K562 (cell line): ENCODE results near the gene ITGB5. TPM values are rescaled to one million over a fixed set of nuclear protein-coding genes. Genes with fewer than 3 reads are reported as not detected.

Experiments
- ATAC-seq: fragments of 200-7000 bp; cut with Tn5 transposase; 3 replicates; pipeline ENCODE4 v1.9.1; 2020; ENCODE audit warnings: moderate library complexity
- BruUV-seq: library from RNA; stranded (reverse); fragments of 400-500 nt; replicated peaks from 2 replicates; lab custom pipeline; 2021; lab: Mats Ljungman, UMichigan
- CTCF ChIA-PET: fragments of 300-600 bp; formaldehyde crosslinking; extraction: SDS; loops from one replicate; lab custom pipeline; 2021; ENCODE audit warnings: low intra/inter-chr PET ratio; lab: Yijun Ruan, JAX
- POLR2A ChIA-PET: fragments of 300-600, 350-650 bp; sonication (Branson Sonifier 250); formaldehyde crosslinking; extraction: SDS; loops from one replicate; lab custom pipeline; 2021; ENCODE audit warnings: antibody characterized with exemption, inconsistent platforms; lab: Yijun Ruan, JAX
- DNase-seq, 4 experiments: peaks; one replicate each; pipeline versions ENCODE4 v3.0.0 to v3.0.0-alpha.2; 2011 to 2018; ENCODE audit warnings: low spot score in 3 of 4, mixed read lengths in 3 of 4; ENCODE audit errors: extremely low read depth in 1 of 4
- FAIRE-seq: peaks from 2 replicates; lab custom pipeline; 2011; peaks lifted over from hg19 to GRCh38; lab: Jason Lieb, UNC
- H2AFZ ChIP-seq: 2 replicates; pipeline ENCODE4 v1.6.0; 2011; ENCODE audit warnings: low read depth, low read length, control low read depth, inconsistent platforms
- H3K27ac ChIP-seq: fragments of 200-600 bp; 3 replicates; pipeline ENCODE4 v1.8.0; 2011; ENCODE audit warnings: low read depth, mild to moderate bottlenecking, control low read depth, inconsistent platforms, low read length, moderate library complexity, mixed read lengths; ENCODE audit errors: extremely low read depth
- H3K27me3 ChIP-seq, 2 experiments: fragments of 300-600 bp in 1 of 2; 2 replicates in 1 of 2; 3 replicates in 1 of 2; pipeline versions ENCODE4 v1.6.0 to v1.8.0; 2011; ENCODE audit warnings: inconsistent platforms in 2 of 2, low read length in 2 of 2, mild to moderate bottlenecking in 1 of 2, mixed read lengths in 1 of 2, moderate library complexity in 1 of 2; ENCODE audit not compliant: control insufficient read depth in 2 of 2, insufficient read depth in 2 of 2
- H3K36me3 ChIP-seq: fragments of 300-600 bp; 3 replicates; pipeline ENCODE4 v1.8.0; 2011; ENCODE audit warnings: mild to moderate bottlenecking, low read length, inconsistent platforms; ENCODE audit not compliant: control insufficient read depth, insufficient read depth
- H3K4me1 ChIP-seq, 2 experiments: fragments of 200-600 bp in 1 of 2; replicated peaks in 1 of 2; 2 replicates in 1 of 2; 3 replicates in 1 of 2; pipeline versions ENCODE4 v1.5.1 to v1.8.0; 2011; ENCODE audit warnings: inconsistent platforms in 2 of 2, low read length in 2 of 2, mild to moderate bottlenecking in 1 of 2, mixed read lengths in 1 of 2, moderate library complexity in 1 of 2; ENCODE audit not compliant: control insufficient read depth in 2 of 2, insufficient read depth in 2 of 2
- H3K4me2 ChIP-seq: 2 replicates; pipeline ENCODE4 v1.6.1; 2011; ENCODE audit warnings: low read length, control low read depth, inconsistent platforms, mixed read lengths; ENCODE audit not compliant: insufficient read depth
- H3K4me3 ChIP-seq: fragments of 200-600 bp; sonication (generic), shearing (Covaris generic); 2 replicates; pipeline ENCODE4 v1.5.1; 2016; ENCODE audit warnings: control low read depth, inconsistent platforms
- H3K79me2 ChIP-seq: fragments of 200-600 bp; 3 replicates; pipeline ENCODE4 v1.8.0; 2011; ENCODE audit warnings: low read length, inconsistent platforms; ENCODE audit not compliant: control insufficient read depth, insufficient read depth
- H3K9ac ChIP-seq, 2 experiments: 2 replicates each; pipeline versions ENCODE4 v1.6.0 to v1.6.1; 2011; ENCODE audit warnings: low read depth in 2 of 2, low read length in 2 of 2, control low read depth in 1 of 2, inconsistent platforms in 1 of 2, mild to moderate bottlenecking in 1 of 2, mixed read lengths in 1 of 2; ENCODE audit not compliant: insufficient read depth in 1 of 2
- H3K9me1 ChIP-seq: one replicate; pipeline ENCODE4 v1.6.0; 2011; ENCODE audit warnings: inconsistent platforms, mild to moderate bottlenecking, low read length, moderate library complexity; ENCODE audit not compliant: control insufficient read depth, insufficient read depth
- H3K9me3 ChIP-seq: replicated peaks from 2 replicates; pipeline ENCODE4 v1.5.1; 2011; ENCODE audit warnings: low read depth, low read length, inconsistent platforms; ENCODE audit not compliant: control insufficient read depth, insufficient read depth
- H4K20me1 ChIP-seq: replicated peaks from 2 replicates; pipeline ENCODE4 v1.6.1; 2011; ENCODE audit warnings: low read length, inconsistent platforms, mixed read lengths; ENCODE audit not compliant: control insufficient read depth, insufficient read depth
- ILF3 ChIP-seq: fragments of 450-650 bp; IDR thresholded peaks from 2 replicates; pipeline ENCODE4 v1.6.1; 2018; ENCODE audit warnings: antibody characterized with exemption, mild to moderate bottlenecking, moderate library complexity, borderline replicate concordance
- NFXL1 ChIP-seq: fragments of 450-650 bp; formaldehyde crosslinking; IDR thresholded peaks from 2 replicates; pipeline ENCODE4 v1.4.0; 2021; ENCODE audit warnings: mild to moderate bottlenecking
- NUFIP1 ChIP-seq: fragments of 450-650 bp; IDR thresholded peaks from 2 replicates; pipeline ENCODE4 v1.6.1; 2018; ENCODE audit not compliant: partially characterized antibody
- WGBS: fragments of 100-300 bp; shearing (Covaris generic); methylation state at CpG from one replicate; pipeline ENCODE4 v1.1.6; 2016; ENCODE audit warnings: low coverage, mixed read lengths; ENCODE audit not compliant: insufficient coverage; ENCODE audit errors: missing lambda C conversion rate; 5-methylcytosine and 5-hydroxymethylcytosine counted together
- in situ Hi-C: fragments of 300-500 bp; cut with MboI; formaldehyde crosslinking; loops from 4 replicates; pipeline ENCODE4 v1.15.0; 2018; ENCODE audit warnings: inconsistent platforms, mixed read lengths
- intact Hi-C: fragments of 100-400 bp; cut with micrococcal nuclease; formaldehyde crosslinking; loops from 2 replicates; pipeline ENCODE4 v1.14.2; 2022
- polyA plus RNA-seq, 8 experiments: library from polyadenylated mRNA; depleted of rRNA in 4 of 8; stranded (reverse) in 5 of 8; unstranded in 3 of 8; fragments of >200 nt; fragmentation: Nextera tagmentation in 2 of 8; fragmentation: Illumina TruSeq in 1 of 8; extraction: Ambion mirVana in 2 of 8; extraction: Trizol in 1 of 8; gene quantifications; 2 replicates each; pipeline versions ENCODE4 v1.2.1 to v1.2.3, GENCODE V29; 2011 to 2014; ENCODE audit warnings: inconsistent platforms in 1 of 8, missing spikeins in 1 of 8
- total RNA-seq, 7 experiments: library from RNA; depleted of rRNA in 6 of 7; stranded (reverse); fragments of >200 nt in 6 of 7; fragmentation: Illumina TruSeq in 2 of 7; extraction: Trizol in 2 of 7; gene quantifications; 2 replicates each; pipeline versions ENCODE4 v1.2.1 to v1.2.3, GENCODE V29; 2011 to 2021; ENCODE audit warnings: low replicate concordance in 1 of 7
- TF ChIP-seq, protein P1 (sequence below): IDR thresholded peaks from 3 replicates; pipeline ENCODE4 v1.6.1; 2011; ENCODE audit warnings: borderline replicate concordance, mild to moderate bottlenecking; ENCODE audit not compliant: insufficient read length, insufficient read depth
- TF ChIP-seq, protein P2 (sequence below): fragments of 450-650 bp; formaldehyde crosslinking; conservative IDR thresholded peaks from 2 replicates; pipeline ENCODE4 v1.4.0; 2022; ENCODE audit warnings: mild to moderate bottlenecking, missing genetic modification characterization

Gene ITGB5
- total and polyA plus RNA-seq, 9 of the 15 experiments (the other 6 are each of a cell fraction or from before 2014, with no cell fraction given) = 1.7 to 46.8 (median 9.9) TPM

DNA sequence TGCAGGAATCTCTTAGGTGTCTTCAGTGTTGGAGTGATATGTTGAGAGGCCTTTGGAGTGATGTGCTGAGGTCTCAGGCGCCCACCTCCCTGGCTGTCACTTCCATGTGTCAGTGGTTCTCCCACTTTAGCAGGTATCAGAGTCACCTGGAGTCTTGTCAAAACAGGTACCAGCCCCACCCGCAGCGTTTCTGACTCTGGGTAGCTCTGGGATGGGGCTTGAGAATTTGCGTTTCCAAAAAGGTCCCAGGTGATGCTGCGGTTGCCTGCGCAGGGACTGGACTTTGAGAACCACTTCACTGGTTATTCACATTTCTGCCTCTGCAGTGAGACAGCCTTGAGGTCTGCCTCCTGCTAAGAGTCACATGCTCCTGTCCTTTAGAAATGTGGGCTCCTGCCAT is 141.4 kb downstream of the ITGB5 start (continued):
- TF ChIP-seq, protein P1, sequence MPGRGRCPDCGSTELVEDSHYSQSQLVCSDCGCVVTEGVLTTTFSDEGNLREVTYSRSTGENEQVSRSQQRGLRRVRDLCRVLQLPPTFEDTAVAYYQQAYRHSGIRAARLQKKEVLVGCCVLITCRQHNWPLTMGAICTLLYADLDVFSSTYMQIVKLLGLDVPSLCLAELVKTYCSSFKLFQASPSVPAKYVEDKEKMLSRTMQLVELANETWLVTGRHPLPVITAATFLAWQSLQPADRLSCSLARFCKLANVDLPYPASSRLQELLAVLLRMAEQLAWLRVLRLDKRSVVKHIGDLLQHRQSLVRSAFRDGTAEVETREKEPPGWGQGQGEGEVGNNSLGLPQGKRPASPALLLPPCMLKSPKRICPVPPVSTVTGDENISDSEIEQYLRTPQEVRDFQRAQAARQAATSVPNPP = no peak

DNA sequence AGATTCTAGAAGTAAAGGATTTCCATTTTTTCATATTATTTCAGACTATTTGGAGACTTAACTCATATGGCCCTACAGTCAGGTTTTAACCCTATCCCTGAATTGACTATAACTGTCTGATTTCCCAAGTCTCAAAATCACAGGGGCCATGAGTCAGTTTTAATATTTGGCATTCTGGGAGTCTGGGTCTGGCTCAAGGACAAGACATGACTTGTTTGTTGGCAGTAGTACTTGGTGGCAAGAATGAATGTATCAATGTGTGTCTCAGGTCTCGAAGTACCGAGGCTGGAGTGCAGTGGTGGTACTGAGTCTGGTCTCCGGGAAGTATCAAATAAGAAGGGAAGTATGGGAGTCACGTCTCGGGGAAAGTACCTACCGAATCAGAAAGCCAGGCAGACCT is 146.1 kb downstream of the ITGB5 start:
- whole genome bisulfite sequencing = 99% methylated on average over 6 of the region's 6 CpGs
- BruUV-seq = no TSS peak
- in situ Hi-C loops = no loop called here

More for the DNA sequence above, 146.1 kb downstream of the ITGB5 start:
- POLR2A ChIA-PET = interaction anchor here (1.0 to 1.2 kb wide), 2 partner anchors 10 to 75 kb away, joined by 3 read pairs; no protein-coding TSS in a partner anchor
- H3K9ac ChIP-seq = no peak overlapping the region
- ATAC-seq (no peak), FAIRE-seq (no peak)
- H3K27me3 ChIP-seq = no peaks in the 10 kb centered on the region
- intact Hi-C loops = no loop called here
- H3K79me2 ChIP-seq = peaks cover 3% of the 10 kb centered on the region
- no peak overlapping the region for H2AFZ ChIP-seq
- no peak overlapping the region for H3K4me2 ChIP-seq
- H3K9me1 ChIP-seq = no peaks in the 10 kb centered on the region
- TF ChIP-seq NFXL1 (CRISPR knock-in tag) (no peak), ILF3 (no peak), NUFIP1 (no peak)
- TF ChIP-seq, protein P2, sequence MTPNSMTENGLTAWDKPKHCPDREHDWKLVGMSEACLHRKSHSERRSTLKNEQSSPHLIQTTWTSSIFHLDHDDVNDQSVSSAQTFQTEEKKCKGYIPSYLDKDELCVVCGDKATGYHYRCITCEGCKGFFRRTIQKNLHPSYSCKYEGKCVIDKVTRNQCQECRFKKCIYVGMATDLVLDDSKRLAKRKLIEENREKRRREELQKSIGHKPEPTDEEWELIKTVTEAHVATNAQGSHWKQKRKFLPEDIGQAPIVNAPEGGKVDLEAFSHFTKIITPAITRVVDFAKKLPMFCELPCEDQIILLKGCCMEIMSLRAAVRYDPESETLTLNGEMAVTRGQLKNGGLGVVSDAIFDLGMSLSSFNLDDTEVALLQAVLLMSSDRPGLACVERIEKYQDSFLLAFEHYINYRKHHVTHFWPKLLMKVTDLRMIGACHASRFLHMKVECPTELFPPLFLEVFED (CRISPR knock-in tag) = no peak
- TF ChIP-seq, all 486 proteins: peak for 0
- no peak for DNase-seq
- peaks cover 89% of the 10 kb centered on the region for H3K36me3 ChIP-seq
- no peaks in the 10 kb centered on the region for H3K4me1 ChIP-seq
- CTCF ChIA-PET = no interaction called here
- H4K20me1 ChIP-seq = no peaks in the 10 kb centered on the region; the same call in 1 of the 2 replicates
- no peaks in the 10 kb centered on the region for H3K9me3 ChIP-seq
- H3K27ac ChIP-seq = no peak overlapping the region
- no peak overlapping the region for H3K4me3 ChIP-seq
